ENCODE data around the gene LEMD2.

The LEMD2 gene

DNA sequence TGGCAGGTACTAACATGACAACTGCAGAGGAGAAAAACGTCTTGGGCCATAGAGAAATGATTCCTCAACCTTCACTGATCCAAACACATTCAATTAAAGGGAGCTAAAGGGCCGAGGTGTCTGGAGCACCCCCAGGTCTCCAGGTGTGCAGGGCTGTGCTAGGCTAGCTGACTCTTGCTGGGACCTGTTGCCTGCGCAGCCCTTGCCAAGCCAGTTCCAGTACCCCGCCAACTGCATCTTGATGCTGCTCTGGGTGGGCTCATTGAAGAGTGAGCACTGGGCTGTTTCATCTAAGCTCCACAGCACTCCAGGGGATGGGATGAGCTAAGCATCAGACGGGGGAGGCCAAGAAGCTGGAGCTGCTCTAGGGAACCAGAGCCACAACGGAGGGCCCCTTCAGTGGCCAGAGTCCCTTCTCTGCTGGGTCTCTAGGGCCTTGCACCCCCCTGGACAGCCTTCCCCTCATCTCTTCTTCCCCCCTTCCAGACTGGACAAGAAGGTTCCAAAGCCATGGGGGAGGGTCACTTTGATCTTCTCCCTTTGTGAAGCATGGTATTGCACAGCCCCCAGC, 15.9 kb downstream of the LEMD2 start:
- DNase-seq = no peak

DNA sequence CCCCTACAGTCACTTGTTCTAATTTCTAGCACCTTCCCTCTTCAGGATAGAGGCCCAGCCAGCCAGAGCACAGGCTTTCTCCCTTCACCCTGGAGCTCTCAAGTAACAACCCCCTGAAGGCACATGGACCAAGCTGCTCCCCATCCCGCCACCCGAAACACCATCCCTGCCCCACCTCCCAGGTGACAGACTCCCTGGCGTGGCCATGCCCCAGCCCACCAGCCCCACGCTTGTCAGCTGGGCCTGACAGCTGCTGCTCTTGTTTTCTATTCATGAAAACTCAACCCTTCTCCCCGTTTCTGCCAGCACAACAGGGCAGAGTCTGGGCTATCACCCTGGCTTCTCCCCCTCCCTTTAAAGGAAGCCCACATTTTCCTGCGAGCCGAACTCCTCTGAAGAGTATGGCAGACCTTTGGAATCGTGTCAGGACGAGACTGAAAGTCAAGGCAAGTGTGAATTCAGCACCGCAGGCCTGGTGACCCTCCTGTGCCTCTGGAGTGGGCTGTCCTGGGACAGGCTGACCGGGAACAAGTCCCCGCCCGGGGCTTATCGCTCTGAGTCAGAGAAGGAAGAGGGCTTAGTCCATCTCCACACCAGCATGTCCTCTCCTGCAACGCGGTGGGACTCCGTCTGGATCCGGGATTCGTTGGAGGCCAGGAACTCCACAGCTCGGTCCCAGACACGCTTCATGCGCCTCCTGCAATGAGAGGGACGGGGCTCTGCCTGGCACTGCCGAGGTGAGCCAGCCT, 16.7 kb downstream of the LEMD2 start:
- DNase-seq = no peak

GRCh38 chr6:33771146-33772081, 17.5 kb downstream of the LEMD2 start:
- peak in 11 of 14 donors; percentile 9 to 73 (median 33) for DNase-seq

DNA sequence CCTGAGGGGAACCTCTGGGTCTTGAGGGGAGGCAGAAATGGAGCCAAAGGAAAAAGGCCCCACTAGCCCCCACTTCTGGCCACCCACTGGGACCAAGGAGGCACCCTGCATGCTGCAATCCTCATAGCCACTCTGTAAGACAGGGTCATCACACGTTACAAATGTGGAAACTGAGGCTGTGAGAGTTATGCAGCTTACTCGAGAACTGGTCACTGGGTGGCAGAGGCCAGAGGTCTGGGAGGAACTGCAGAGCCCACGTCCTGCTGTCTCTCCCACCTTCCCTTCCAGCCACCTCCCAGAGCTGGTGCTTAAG, 18.1 kb downstream of the LEMD2 start:
- DNase-seq = no peak

DNA sequence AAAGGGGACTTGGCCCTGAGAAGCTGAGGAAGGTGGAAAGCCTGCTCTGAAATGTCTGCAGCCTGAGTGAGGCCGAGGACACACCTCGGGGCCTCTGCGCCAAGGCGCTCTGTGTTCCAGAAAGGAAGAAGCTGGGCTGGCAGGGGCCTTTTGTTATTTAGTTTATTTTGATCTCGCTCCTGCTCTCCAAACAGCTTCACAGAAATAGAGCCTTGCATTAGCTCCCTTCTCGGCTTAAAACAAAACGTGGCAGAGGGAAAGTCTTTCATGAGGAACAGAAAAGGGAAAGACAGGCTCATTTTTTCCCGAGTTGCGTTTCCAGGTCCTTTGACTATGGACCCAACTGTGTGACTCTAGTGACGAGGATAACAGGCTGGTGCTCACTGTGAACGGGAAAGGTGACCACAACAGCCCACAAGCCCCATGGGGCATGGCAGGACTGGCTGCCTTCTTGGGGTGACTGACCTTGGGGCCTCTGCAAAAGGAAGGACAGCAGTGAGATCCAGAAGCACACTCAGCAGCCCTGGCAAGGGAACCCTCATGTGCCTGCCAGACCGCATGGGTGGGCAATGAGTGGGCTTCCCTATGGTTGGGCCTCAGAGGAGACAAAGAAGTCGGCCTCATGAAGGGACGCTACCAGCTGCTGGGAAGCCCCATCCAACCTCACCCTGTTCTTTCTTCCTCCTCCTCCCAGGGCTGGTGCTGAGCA, 18.7 kb downstream of the LEMD2 start:
- no peak for DNase-seq

DNA sequence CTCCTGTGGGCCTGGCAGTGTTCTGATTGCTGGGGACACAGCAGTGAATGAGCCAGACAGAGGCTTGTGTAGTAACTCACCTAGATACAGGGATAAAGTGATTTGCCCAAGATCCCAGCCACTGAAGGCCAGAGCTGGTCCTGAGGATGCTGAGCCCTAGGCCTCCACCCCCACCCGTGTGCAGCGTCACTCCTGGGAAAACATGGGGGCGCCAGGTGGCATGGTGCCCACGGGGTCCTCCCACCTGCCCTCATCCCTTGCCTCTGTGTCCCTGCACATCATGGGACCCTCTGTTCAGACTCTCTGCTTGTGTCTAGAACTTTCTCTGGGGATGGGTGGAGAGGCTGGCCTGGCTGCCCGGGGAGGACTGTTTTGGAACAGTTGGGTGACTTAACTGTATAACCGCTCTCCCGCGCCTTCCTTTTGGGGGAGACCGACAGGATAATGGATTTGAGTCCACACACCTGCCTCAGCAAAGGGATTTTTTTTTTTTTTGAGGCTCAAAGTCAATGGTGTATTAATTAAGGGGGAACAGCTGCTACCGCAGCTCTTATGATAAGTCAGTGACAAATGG, 19.6 kb downstream of the LEMD2 start:
- no peak for DNase-seq

DNA sequence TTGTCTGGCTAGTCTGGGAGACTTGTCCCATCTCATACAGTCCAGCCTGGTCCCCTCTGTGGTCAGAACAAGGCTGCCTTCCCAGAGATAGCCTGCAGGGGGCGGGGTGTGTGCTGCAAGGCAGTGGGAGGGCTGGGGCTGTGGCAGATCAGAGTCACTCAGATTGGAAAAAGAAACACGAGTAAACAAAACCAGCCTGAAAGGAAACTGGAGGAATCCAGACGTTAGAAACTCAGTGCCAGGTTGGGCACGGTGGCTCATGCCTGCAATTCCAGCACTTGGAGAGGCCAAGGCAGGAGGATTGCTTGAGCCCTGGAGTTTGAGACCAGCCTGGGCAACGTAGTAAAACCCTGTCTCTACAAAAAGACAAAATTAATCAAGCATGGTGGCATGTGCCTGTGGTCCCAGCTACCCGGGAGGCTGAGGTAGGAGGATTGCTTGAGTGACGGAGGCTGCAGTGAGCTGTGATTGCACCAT, 20.2 kb downstream of the LEMD2 start:
- DNase-seq = peak in 13 of 14 donors; percentile 14 to 76 (median 46)

DNA sequence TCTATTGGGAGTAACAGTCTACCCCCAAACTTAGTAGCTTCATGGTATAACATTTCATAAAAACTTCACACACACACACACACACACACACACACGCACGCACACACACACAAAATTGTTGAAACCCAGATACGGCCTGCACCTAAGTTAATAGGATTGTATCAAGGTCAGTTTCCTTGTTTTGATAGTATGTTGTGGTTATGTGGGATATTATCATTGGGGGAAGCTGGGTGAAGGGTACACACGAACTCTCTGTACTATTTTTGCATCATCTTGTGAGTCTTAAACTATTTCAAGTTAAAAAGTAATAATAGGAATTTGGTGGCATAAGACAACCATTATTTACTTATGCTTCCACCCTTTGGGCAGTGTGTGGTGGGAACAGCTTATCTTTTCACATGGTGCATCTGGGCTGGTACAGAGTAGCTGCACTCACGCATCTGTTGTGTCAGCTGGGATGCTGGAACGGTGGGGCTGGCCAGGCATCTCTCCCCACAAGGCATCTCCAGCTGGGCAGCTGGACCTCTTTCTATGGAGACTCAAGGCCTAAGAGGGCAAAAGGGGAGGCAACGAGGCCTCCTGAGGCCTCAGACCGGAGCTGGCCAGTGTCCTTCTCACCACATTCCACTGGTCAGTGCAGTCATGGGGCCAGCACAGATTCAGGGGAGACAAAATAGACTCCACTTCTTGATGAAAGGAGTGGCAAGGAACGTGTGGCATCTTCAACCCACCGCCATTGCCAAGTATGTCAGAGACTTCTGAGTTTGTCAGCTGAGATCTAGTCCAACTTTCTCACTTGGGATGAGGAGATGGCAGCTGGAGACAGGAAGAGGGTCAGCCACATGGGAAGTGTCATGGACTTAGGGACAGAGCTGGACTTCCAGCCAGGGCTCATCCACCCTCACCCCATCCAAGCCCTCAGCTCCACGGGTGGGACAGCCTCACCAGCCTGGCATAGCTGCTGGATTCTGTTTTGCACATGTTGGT, 21.7 kb downstream of the LEMD2 start:
- no peak for DNase-seq

DNA sequence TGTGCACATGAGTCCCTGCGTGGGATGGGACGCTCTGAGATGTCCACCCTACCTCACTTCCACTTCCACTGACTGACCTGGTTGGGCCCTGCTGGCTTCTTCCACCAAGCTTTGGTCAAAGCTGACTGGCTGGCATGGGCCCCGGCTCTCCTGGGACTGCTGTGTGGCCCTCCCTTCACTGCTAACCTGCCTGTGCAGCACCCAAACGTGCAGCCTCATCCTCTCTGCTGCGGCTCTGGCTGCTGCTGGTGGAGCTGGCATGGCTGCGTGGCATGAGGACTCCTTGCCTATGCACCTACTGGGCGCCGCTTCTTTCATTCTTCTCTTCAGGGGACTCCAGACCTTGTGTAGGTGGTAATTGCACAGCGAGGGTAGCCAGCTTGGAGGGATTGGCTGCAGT, 23.6 kb downstream of the LEMD2 start:
- DNase-seq = no peak

GRCh38 chr6:33764036-33764435, 24.9 kb downstream of the LEMD2 start:
- DNase-seq = no peak

- DNase-seq = no peak
Measured at GRCh38 chr6:33763483-33763882, 25.4 kb downstream of the LEMD2 start.

DNA sequence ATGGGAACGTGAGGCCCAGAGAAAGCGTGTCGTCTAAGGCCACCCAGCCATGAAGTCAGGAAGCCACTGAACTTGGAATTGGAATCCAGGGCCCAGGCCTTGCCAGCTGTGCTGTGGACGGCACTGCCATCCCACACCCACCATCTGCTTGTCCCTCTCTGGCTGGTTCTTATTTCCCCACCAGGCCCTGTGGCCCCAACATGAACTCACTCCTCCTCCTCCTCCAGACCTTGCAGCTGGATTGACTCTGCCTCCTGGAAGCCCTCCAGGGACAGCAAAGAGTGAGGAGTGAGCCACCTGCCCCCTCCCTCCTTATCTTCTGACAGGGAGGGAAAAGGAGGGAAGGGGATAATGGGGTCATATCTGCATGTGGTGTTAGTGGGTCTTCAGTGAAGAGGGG, 26.2 kb downstream of the LEMD2 start:
- DNase-seq = no peak

DNA sequence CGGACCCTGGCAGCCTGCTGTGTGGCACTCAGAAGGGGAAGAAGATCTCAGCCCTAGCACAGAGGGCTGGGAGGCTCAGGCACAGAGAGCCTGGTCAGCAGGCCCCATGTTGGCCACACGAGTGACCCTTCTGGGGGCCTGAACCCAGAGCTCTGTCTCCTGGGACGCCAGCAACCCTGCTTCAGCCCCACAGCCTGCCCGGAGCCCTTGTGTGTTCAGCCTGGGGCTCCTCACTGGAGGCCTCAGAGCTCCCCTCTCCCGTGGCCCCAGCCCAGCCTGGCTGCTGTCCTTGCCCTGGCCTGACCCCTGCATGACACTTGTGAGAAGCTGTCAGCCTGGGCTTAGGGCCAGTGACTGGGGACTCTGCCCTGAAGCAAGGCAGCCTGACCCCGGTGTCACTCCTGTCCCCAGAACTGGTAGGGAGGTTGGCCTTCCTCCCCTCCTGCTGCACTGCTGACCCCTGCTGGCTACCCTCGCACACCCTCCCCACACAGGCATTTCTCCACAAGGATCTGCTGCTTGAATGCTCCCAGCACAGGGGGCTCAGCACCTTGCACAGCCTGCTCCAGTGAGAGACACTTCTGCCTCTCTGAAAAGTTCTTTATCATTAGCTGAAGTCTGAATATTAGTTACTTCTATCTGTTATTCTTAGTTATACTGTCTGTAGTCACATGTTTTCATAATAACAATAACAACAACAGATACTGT, 26.9 kb downstream of the LEMD2 start:
- DNase-seq = peak in 11 of 14 donors; percentile 9 to 73 (median 37)

DNA sequence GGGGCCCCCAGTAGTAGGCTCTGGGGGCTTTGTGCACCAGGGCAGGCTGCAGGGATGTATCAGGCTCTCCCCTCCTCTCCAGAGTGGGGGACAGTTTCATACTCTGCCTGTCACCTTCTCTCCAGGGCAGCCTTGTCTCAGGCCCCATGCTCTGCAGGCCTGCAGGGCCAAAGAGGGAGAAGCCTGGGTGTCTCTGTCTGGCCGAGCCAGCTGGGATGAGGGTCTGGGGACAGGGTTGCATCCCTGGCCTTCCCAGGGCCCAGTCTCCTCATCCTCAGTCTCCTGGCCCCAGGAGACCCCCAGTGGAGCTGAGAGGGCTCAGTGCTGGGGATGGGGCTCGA, 27.4 kb downstream of the LEMD2 start:
- DNase-seq = no peak

DNA sequence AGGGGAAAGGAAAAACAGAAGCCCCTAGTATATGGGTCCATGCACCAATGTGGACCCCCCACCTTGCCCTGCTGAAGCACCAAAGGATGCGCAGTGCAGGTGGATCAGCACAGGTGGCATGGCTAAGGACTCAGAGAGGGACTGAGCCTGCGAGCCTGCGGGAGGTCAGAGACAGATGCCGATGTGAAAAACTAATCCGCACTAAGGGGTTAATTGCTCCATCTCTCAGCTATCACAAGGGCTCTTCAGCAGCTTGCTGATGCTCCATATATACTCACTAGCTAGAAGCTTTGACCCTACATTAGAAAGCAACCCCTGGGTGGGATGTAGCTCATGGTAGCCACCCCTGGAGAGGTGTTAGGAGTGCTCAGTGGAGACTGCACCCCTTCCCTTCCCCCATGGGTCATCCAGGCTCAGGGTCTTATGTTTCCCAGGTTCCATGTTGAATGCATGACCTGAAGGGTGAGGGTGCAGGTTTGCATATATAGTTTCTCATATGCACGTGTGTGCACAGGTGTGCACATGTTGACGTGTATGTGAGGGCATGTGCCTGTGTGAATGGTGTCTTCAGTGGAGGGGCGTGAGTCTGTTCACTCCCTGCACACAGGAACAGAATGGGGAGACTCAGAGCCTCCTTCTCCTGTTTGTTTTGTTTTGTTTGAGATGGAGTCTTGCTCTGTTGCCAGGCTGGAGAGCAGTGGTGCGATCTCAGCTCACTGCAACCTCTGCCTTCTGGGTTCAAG, 28.9 kb downstream of the LEMD2 start:
- DNase-seq = no peak

GRCh38 chr6:33758815-33759216, 30.1 kb downstream of the LEMD2 start:
- DNase-seq = no peak

DNA sequence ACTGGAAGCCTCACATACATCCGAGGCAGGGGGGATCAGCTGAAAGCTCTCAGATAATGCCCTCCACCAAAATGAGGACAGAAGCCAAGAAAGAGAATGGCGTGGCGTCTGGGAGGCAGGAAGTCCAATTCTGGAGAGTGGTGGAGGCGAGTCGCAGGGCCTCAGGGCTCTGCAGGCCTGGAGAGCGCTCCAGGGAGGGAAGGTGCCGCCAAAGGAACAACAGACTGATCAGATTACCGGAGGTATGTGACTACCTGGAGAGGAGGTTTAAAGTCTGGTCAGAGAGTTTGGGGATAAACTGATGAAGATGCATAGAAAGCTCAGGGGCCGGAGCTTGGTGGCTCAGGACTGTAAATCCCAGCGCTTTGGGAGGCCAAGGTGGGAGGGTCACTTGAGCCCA, 31.0 kb downstream of the LEMD2 start:
- no peak for DNase-seq

DNA sequence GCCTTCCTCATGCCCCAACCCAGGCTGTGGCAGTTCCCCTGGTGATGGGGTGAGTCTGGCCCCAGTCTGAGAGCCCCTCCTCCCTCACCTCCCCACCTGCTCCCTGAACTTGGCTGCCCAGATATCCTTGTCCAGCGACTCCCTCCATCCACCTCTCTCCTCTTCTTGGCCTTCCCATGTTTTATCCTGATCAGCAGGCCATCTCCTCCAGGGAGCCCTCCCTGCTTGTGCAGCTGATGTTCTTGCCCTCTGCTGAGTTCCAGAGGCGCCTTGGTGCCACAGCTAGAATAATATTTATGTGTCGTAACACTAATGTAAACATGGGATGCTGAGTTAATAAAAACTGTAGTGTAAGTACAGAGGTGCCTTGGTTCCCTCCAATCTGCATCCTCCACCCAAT, 31.8 kb downstream of the LEMD2 start:
- DNase-seq = no peak

DNA sequence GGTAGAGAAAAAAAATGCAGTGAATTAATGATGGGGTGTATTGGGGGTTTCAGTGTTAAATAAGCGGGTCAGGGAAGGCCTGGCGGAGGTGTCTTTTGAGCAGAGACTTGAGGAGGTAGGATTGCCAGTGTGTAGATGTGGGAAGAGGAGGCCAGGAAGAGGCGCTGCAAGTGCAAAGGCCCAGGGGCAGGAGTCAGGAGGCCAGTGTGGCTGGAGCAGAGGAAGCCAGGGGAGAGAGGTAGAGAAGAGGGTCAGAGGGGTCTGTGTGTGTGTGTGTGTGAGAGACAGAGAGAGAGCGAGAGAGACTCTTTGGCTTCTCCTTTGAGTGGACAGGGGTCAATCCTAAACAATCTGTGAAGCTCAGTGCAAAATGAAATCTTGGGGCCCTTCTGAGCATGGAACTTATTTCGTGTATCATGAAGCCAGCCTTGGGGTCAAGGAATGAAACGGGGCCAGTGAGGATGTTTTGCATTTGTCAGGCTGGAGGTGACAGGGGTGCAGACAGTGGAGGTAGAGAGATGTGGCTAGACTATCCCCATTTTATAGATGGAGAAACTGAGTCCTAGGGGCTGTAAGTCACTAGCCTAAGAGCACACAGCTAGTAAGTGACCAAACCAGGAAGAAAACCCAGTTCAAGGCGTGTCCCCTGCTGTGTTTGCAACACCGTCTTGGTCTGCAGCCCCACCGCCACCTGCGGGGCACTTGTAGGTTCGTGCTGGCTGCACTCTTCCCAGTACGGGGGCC, 32.5 kb downstream of the LEMD2 start:
- DNase-seq = no peak
